HAP-1 (cell line): ENCODE measurements around the gene GRIK3.

Experiments
- DNase-seq, 2 experiments: peaks; one replicate each; pipeline ENCODE4 v3.0.0-alpha.2; 2016 to 2020; ENCODE audit warnings: low spot score in 2 of 2
- H3K27me3 ChIP-seq: fragments of 250-450 bp; sonication (Bioruptor Pico); 2 replicates; pipeline ENCODE4 v1.5.1; 2020; ENCODE audit warnings: low read depth, mild to moderate bottlenecking, moderate library complexity
- H3K36me3 ChIP-seq: fragments of 250-450 bp; sonication (Bioruptor Pico); replicated peaks from 2 replicates; pipeline ENCODE4 v1.5.1; 2020; ENCODE audit warnings: mild to moderate bottlenecking
- H3K4me1 ChIP-seq: fragments of 250-450 bp; sonication (Bioruptor Pico); 2 replicates; pipeline ENCODE4 v1.5.1; 2020; ENCODE audit warnings: mild to moderate bottlenecking
- H3K4me3 ChIP-seq: fragments of 250-450 bp; sonication (Bioruptor Pico); 2 replicates; pipeline ENCODE4 v1.5.1; 2020; ENCODE audit warnings: mild to moderate bottlenecking, moderate library complexity
- H3K9me3 ChIP-seq: fragments of 250-450 bp; sonication (Bioruptor Pico); 2 replicates; pipeline ENCODE4 v1.5.1; 2020; ENCODE audit warnings: mild to moderate bottlenecking, moderate library complexity
- in situ Hi-C: fragments of 300-500 bp; cut with MboI; formaldehyde crosslinking; loops from 3 replicates; pipeline ENCODE4 v1.14.3; 2020; ENCODE audit warnings: low sequenced_read_pairs, inconsistent platforms, mixed read lengths

GRIK3 gene

DNA sequence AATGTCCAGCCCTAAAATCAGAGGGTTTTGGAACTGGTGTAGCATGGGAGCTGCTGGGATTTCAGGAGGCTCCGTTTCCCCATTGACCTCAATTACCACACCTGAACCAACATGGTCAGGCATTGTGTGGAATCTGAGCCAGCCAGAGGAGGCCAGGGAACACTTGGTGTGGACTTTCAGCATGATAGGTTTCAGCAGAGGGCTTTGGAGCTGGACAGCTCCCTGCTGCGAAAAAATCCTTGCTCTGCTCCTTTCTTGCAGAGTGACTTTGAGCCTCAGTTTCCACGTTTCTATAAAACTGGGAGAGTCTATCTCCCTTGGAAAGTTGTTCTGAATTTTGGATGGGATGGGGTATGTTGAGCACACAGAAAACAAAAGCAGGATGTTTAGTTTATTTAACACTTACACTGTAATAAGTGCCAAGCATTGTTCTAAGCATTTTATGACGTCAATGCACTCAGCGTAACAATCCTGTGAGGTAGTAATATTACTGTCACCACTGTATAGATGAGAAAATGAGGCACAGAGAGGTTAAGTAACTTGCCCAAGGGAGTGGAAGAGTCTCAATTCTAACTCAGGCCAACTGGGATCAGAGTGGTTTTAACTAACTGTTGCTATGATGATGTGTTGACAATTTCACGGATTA lies 168.0 kb downstream of the GRIK3 start:
- no peak overlapping the region for H3K4me3 ChIP-seq
- no peaks in the 10 kb centered on the region for H3K27me3 ChIP-seq
- no peaks in the 10 kb centered on the region for H3K36me3 ChIP-seq
- DNase-seq: no peak
- H3K4me1 ChIP-seq: no peaks in the 10 kb centered on the region
- in situ Hi-C loops: no loop called here
- no peaks in the 10 kb centered on the region for H3K9me3 ChIP-seq

DNA sequence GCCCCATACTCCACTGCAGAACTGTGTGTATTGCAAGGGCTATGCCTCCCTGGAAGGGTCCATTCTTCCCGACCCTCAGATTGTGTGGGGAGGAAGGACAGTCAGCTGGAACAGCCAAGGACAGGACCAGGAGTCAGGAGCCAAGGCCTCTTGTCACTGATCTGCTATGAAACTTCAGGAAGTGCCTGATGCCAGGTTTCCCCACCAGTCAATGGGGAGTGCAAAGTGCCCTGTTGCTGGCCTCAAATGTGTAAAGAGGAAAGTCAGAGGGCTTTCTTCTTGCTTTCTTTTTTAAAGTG lies 168.8 kb downstream of the GRIK3 start:
- Histone ChIP-seq H3K36me3 (no peaks in the 10 kb centered on the region), H3K4me1 (no peaks in the 10 kb centered on the region), H3K9me3 (no peaks in the 10 kb centered on the region), H3K4me3 (no peak overlapping the region), H3K27me3 (no peaks in the 10 kb centered on the region)
- no peak for DNase-seq
- in situ Hi-C loops: no loop called here

DNA sequence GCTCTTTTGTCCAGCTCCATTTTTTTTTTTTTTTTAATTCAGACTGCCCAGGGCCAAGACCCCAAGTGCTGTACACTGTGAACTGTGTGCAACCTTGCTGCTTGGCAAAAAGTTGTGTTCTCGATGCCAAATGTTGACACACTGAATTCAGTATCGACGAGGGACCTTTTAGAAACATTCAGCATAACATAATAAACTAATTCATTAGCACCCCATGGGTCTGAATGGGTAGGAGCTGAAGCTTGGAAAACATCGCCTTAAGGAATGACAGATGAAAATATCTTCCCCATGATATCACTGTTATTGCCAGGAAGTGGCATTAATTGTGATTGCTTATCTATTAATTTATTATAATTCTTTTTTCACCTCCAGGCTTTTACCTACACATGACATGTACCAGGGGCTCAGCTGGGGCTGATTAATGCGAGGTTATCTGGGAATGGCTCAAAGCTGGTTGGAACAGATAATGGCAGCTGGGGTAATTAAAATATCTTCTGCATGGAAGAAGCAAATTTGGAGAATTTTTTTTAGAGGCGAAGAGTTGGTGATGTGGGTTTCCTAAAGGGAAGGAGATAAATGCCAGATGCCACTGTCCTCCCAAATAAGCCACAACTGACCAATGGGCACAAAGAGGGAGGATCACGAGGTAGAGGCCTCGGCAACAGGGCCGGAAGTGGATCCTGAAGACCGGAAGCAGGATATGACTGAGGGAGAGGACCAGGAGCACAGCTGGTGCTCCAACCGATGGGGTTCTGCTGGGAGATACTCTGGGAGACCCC lies 169.3 kb downstream of the GRIK3 start:
- H3K9me3 ChIP-seq: no peaks in the 10 kb centered on the region
- in situ Hi-C loops: no loop called here

DNA sequence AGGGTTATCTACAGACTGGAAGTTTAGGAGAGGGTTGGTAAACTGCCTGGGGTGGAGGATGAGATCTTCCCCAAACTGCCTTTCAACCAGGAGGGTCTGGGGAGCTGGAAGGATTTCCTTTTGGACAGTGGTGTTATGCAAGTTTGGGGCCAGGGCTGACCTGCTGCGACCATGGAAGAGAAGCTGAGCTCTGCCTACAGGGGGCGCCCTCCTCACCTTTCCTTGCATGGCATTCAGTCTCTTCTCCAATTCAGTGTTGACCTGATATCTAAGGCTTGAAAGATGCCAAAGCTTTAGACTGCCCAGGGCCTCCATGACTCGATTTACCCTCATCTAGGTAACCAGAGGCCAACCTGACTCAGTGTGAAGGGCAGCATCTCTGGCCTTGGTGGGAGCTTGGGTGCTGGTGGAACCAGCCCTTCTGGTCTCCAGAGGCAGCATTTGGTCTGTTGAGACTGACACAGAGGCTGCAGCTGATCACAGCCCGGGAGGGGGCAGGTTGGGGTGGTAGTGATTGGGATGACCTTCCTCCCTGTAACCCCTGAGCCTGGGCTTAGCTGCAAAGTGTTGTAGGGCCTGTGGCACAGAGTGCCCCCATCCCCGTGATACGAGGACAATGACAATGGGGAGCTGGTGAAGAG lies 170.0 kb downstream of the GRIK3 start:
- H3K9me3 ChIP-seq: no peaks in the 10 kb centered on the region
- no peaks in the 10 kb centered on the region for H3K4me1 ChIP-seq
- in situ Hi-C loops: no loop called here
- no peaks in the 10 kb centered on the region for H3K36me3 ChIP-seq
- H3K27me3 ChIP-seq: no peaks in the 10 kb centered on the region
- no peak overlapping the region for H3K4me3 ChIP-seq
- DNase-seq: peak in 1 of 2 experiments; percentile 60

More for the DNA sequence above, 169.3 kb downstream of the GRIK3 start:
- Histone ChIP-seq H3K4me3 (no peak overlapping the region), H3K4me1 (no peaks in the 10 kb centered on the region), H3K36me3 (no peaks in the 10 kb centered on the region), H3K27me3 (no peaks in the 10 kb centered on the region)
- no peak for DNase-seq

DNA sequence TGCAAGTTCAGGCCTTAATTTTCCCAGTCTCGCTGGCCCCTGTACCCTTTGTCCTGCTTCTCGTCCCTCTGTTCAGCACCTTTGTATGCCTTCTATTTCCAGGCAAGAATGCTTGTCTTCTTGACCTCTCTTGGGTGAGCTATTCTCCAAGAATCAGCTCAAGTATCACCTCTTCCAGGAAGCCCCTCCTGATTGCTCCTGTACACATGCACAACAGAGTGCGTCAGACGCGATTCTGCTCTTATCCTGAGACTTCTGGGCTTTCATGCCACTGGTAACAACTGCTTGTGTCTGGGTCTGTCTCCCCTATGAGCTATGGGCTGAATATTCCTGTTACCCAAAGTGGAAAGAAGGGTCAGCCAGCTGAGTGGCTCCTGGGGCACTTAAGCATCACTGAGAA lies 170.8 kb downstream of the GRIK3 start:
- Histone ChIP-seq H3K36me3 (no peaks in the 10 kb centered on the region), H3K4me3 (no peak overlapping the region), H3K27me3 (no peaks in the 10 kb centered on the region), H3K9me3 (no peaks in the 10 kb centered on the region), H3K4me1 (no peaks in the 10 kb centered on the region)
- DNase-seq: no peak
- in situ Hi-C loops: no loop called here

DNA sequence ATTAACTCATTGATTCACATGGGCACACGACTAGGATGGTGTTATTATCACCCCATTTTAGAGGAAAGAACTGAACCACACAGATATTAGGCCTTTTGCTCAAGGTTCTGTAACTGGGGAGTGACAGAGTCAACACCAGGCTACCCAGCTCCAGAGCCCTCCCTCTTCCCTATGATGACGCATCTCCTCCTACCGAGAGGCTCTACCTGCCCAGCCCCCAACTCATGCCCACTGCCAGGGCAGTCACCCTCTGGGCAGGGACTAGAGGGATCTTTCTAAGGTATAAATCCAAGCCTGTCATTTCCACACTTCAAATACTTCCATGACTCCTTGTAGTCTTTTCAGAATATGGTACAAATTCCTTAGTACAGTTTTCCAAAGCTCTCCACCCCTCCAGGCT lies 171.3 kb downstream of the GRIK3 start:
- in situ Hi-C loops: no loop called here
- Histone ChIP-seq H3K4me1 (no peaks in the 10 kb centered on the region), H3K36me3 (no peaks in the 10 kb centered on the region), H3K27me3 (no peaks in the 10 kb centered on the region), H3K4me3 (no peak overlapping the region), H3K9me3 (no peaks in the 10 kb centered on the region)
- no peak for DNase-seq

DNA sequence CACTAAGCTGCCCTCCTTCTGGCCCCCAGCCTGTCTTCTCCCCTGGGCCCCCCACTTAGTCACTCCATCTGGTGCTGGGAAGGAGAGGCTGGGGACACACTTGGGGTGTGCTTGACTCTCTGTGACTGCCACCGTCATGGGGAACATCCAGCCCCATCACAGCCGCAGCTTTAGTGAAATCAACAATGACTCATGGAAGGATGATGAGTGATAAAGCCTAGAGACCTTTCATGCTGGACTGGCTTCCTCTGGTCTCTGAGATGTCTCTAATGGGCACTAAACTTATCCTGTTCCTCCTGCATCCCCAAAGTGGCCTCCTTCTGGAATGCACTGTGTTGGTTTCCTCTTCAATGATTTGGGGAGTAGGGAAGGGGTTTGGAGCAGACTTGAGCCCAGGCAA lies 172.9 kb downstream of the GRIK3 start:
- 0 out of 2 replicates have a peak, but pooled peaks cover 2% of the 10 kb centered on the region for H3K27me3 ChIP-seq
- H3K4me3 ChIP-seq: no peak overlapping the region
- no peaks in the 10 kb centered on the region for H3K36me3 ChIP-seq
- no peaks in the 10 kb centered on the region for H3K4me1 ChIP-seq
- no peak for DNase-seq
- H3K9me3 ChIP-seq: no peaks in the 10 kb centered on the region
- in situ Hi-C loops: no loop called here

DNA sequence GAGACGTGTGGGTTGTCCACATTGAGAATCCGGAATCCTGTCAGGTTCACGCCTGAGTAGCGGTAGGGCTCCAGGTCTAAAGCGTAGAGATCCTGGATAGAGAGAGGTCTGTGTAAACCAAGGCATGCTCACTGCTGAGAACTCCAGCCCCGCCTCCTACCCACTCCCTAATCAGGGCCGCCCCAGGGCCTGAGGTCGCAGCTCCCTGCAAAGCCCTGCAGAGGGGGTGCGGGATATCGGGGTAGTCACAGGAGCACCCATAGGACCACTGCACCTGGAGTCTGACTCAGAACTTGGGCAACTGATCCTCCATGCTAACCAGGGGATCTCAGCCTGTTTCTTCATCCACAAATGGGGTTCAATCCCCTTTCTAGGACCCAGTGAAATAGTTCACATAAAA lies 174.4 kb downstream of the GRIK3 start:
- in situ Hi-C loops: no loop called here
- DNase-seq: no peak
- Histone ChIP-seq H3K4me3 (no peak overlapping the region), H3K27me3 (peaks cover 14% of the 10 kb centered on the region), H3K9me3 (no peaks in the 10 kb centered on the region), H3K4me1 (no peaks in the 10 kb centered on the region), H3K36me3 (no peaks in the 10 kb centered on the region)

DNA sequence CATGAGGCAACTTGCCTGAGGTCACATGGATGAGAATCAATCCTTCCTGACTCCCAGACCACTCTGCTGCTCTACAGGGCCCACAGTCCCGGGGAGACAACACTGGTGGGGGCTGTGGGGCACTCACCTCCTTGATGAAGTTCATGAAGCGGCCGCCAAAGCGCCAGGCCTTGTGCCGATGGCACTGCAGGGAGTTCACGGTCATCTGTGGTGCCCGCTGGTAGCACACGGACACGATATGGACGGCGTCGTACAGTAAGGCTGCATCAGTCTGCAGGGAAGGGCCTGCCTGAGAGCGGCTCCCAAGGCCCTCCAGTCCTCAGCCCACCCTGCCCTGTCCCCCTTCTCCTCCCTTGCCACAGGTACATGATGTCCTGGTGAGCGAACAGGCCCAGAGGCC lies 175.3 kb downstream of the GRIK3 start:
- peaks cover 18% of the 10 kb centered on the region for H3K27me3 ChIP-seq
- no peaks in the 10 kb centered on the region for H3K9me3 ChIP-seq
- no peak overlapping the region for H3K4me3 ChIP-seq
- DNase-seq: no peak
- H3K36me3 ChIP-seq: no peaks in the 10 kb centered on the region
- in situ Hi-C loops: no loop called here
- no peaks in the 10 kb centered on the region for H3K4me1 ChIP-seq

DNA sequence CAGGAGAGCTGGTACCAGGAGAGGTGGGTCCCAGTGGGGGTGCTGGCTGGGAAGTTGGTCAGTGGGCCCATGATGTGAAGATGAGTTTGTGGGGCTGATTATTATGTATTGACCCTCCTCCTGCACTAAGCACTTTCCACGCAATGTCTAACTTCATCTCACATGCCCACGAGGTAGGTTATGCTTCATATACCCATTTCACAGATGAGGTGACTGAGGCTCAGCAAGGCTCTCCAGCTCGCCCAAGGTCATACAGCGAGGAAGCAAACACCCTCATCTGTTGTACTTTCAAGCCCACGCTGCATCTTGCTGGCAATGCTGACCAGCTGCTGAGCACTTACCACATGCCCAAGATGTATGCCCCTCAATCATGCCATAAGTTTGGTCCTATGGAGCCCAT lies 175.8 kb downstream of the GRIK3 start:
- DNase-seq: no peak
- H3K4me1 ChIP-seq: no peaks in the 10 kb centered on the region
- peaks cover 23% of the 10 kb centered on the region for H3K27me3 ChIP-seq
- H3K36me3 ChIP-seq: no peaks in the 10 kb centered on the region
- no peak overlapping the region for H3K4me3 ChIP-seq
- H3K9me3 ChIP-seq: no peaks in the 10 kb centered on the region
- in situ Hi-C loops: no loop called here

DNA sequence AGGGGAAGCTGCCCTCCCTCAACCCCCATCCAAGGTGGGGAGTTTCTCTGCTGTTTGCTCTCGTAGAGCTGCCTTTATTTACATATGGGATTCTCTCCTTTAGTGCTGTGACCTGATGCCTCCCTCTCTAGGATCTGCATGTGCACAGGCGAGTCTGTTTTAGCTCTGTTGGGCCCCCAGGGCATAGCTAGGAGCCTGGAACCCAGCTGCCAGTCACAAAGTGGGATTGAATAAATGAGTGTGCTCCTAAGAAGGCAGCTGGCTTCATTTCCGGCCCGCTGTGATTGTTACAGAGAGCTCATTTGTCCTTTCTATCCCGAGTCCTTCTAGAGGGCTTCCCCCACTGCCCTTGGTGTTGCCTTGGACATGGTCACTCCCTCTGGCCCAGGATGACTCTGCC lies 176.6 kb downstream of the GRIK3 start:
- Histone ChIP-seq H3K9me3 (no peaks in the 10 kb centered on the region), H3K36me3 (no peaks in the 10 kb centered on the region), H3K4me1 (no peaks in the 10 kb centered on the region), H3K4me3 (no peak overlapping the region), H3K27me3 (peaks cover 28% of the 10 kb centered on the region)
- in situ Hi-C loops: no loop called here
- no peak for DNase-seq

DNA sequence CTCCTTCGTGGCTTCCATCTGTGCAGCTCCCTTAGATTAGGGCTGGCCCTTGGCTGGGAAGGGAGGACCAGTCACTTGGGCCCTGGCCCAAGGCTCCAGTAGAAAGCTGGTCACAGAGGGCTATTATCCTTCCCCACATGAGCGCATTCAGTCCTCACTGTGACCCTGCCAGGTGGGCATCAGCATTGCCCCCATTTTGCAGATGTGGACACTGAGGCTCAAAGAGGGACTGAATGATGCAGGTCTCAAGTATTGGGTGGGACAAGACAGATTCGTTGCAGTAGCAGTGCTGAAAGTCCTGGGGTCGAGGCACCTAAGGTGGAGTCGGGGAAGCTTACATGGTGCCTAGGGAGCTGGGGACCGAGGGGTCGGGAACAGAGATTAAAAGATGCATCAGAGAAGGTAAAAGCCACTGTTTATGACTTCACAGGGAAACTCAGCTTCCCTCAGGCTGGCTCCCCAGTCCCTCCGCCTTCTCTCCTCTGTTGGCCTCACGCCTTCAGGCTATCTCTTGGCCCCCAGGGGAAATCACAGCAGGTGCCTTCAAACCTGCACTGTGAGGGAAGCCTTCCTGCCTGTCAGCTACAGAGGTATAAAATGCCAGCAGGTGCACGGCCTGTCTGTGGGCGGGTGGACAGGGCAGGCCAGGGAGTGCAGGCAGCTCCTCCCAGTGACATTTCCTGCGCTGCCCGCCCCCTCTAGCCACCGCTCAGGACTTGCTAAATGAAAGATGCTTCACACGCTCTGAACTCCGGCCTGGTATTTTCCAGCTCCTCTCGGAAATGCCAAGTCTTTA lies 178.4 kb downstream of the GRIK3 start:
- H3K27me3 ChIP-seq: peaks cover 45% of the 10 kb centered on the region

DNA sequence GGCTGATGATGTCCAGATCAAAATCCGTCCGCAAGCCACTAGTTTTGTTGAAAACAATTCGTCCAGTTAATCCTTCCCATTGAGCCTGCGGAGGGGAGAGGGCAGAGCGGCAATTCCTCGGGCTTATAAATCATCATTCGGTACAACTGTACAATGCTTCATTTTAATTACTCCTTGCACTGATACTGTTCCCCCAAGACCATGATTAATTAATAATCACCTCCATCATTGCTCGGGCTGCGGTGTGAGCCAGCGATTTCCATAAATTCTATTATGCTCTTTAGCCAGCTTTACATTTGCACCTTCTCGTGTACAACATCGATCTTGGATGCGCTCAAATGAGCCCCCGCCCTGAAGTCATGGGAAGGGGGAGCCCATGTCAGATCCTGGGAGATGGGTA lies 180.7 kb downstream of the GRIK3 start:
- DNase-seq: no peak
- Histone ChIP-seq H3K36me3 (no peaks in the 10 kb centered on the region), H3K27me3 (peaks cover 52% of the 10 kb centered on the region)

More for the DNA sequence above, 178.4 kb downstream of the GRIK3 start:
- Histone ChIP-seq H3K4me1 (no peaks in the 10 kb centered on the region), H3K36me3 (no peaks in the 10 kb centered on the region), H3K9me3 (no peaks in the 10 kb centered on the region), H3K4me3 (no peak overlapping the region)
- no peak for DNase-seq
- in situ Hi-C loops: no loop called here

DNA sequence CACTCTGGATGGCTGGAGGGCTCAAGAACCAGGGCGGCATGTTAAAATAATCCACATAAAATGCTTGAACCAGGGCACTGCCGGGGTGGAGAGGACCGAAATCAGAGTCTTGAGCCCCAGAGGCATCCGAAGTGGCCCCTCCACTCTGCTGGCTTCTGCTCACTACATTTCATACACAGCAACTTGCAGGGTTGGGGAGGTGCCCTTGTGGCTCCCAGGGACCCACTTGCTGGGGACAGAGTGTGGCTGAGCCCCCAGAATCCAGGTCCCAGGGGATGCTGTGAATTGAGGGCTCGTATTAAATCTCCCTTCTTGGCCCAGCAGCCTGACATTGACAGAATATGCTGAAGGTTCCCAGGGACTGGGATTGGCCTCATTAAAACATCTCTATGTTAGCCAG lies 181.7 kb downstream of the GRIK3 start:
- Histone ChIP-seq H3K36me3 (no peaks in the 10 kb centered on the region), H3K9me3 (no peaks in the 10 kb centered on the region), H3K27me3 (peaks cover 54% of the 10 kb centered on the region), H3K4me3 (no peak overlapping the region), H3K4me1 (no peaks in the 10 kb centered on the region)
- in situ Hi-C loops: no loop called here
- DNase-seq: no peak

More for the DNA sequence above, 180.7 kb downstream of the GRIK3 start:
- no peaks in the 10 kb centered on the region for H3K4me1 ChIP-seq
- no peaks in the 10 kb centered on the region for H3K9me3 ChIP-seq
- in situ Hi-C loops: no loop called here
- H3K4me3 ChIP-seq: no peak overlapping the region
